Mesothelial cell of epicardium (in vitro differentiated cells): ENCODE results near the gene DCHS1. TPM values are rescaled to one million over a fixed set of nuclear protein-coding genes. Genes with fewer than 3 reads are reported as not detected.

ENCODE experiments used
- DNase-seq, 2 experiments: peaks; one replicate each; pipeline ENCODE4 v3.0.0; 2021; ENCODE audit warnings: low spot score in 2 of 2; ENCODE audit not compliant: unreplicated experiment in 2 of 2
- H3K27ac Mint-ChIP-seq: 2 replicates; pipeline ENCODE4 v1.8.0; 2021; ENCODE audit warnings: mixed read lengths
- H3K27me3 Mint-ChIP-seq: 2 replicates; pipeline ENCODE4 v1.8.0; 2021; ENCODE audit warnings: low read depth, mixed read lengths
- H3K36me3 Mint-ChIP-seq: 2 replicates; pipeline ENCODE4 v1.8.0; 2021; ENCODE audit warnings: mixed read lengths
- H3K4me1 Mint-ChIP-seq: 2 replicates; pipeline ENCODE4 v1.8.0; 2021; ENCODE audit warnings: mixed read lengths
- H3K4me3 Mint-ChIP-seq: 2 replicates; pipeline ENCODE4 v1.8.0; 2021; ENCODE audit warnings: mild to moderate bottlenecking, moderate library complexity, mixed read lengths
- H3K9me3 Mint-ChIP-seq: 2 replicates; pipeline ENCODE4 v1.8.0; 2021; ENCODE audit warnings: mixed read lengths
- CTCF ChIP-seq: fragments of 200-600 bp; sonication (generic); IDR thresholded peaks from one replicate; pipeline ENCODE4 v1.5.0; 2021; ENCODE audit warnings: antibody characterized with exemption; ENCODE audit not compliant: unreplicated experiment
- total RNA-seq: library from RNA; stranded (reverse); gene quantifications from 3 replicates; pipeline ENCODE4 v1.2.1, GENCODE V29; 2021

Gene DCHS1
- total RNA-seq, 1 donor from 2014 or later: 81.2 TPM

- Mint-ChIP-seq H3K27ac (no peak overlapping the region), H3K9me3 (no peaks in the 10 kb centered on the region), H3K4me1 (no peaks in the 10 kb centered on the region), H3K36me3 (peaks cover 2% of the 10 kb centered on the region), H3K4me3 (no peak overlapping the region), H3K27me3 (peaks cover 2% of the 10 kb centered on the region)
- TF ChIP-seq CTCF: no peak
- DNase-seq: no peak
Observed at GRCh38 chr11:6674862-6675261, 19.3 kb upstream of the DCHS1 start.

- Mint-ChIP-seq H3K36me3 (no peaks in the 10 kb centered on the region), H3K4me1 (no peaks in the 10 kb centered on the region), H3K27ac (no peak overlapping the region), H3K27me3 (peaks cover 2% of the 10 kb centered on the region), H3K4me3 (no peak overlapping the region), H3K9me3 (no peaks in the 10 kb centered on the region)
- TF ChIP-seq CTCF: no peak
- no peak for DNase-seq
Observed at GRCh38 chr11:6674219-6674597, 18.6 kb upstream of the DCHS1 start.

- Mint-ChIP-seq H3K27me3 (peaks cover 2% of the 10 kb centered on the region), H3K27ac (no peak overlapping the region), H3K9me3 (no peaks in the 10 kb centered on the region), H3K4me3 (no peak overlapping the region), H3K4me1 (no peaks in the 10 kb centered on the region), H3K36me3 (no peaks in the 10 kb centered on the region)
- no peak for DNase-seq
- no peak for TF ChIP-seq CTCF
Observed at GRCh38 chr11:6673523-6674218, 18.1 kb upstream of the DCHS1 start.

- Mint-ChIP-seq H3K27ac (no peak overlapping the region), H3K4me3 (no peak overlapping the region)
Observed at GRCh38 chr11:6671991-6672390, 16.4 kb upstream of the DCHS1 start.

GRCh38 chr11:6670202-6670830, 14.7 kb upstream of the DCHS1 start:
- no peak overlapping the region for H3K27ac Mint-ChIP-seq
- peaks cover 16% of the 10 kb centered on the region for H3K27me3 Mint-ChIP-seq
- TF ChIP-seq CTCF: no peak
- H3K4me3 Mint-ChIP-seq: no peak overlapping the region
- H3K36me3 Mint-ChIP-seq: no peaks in the 10 kb centered on the region
- peaks cover 5% of the 10 kb centered on the region for H3K9me3 Mint-ChIP-seq
- DNase-seq: no peak
- H3K4me1 Mint-ChIP-seq: no peaks in the 10 kb centered on the region

More at GRCh38 chr11:6671991-6672390, 16.4 kb upstream of the DCHS1 start:
- no peak for TF ChIP-seq CTCF
- no peak for DNase-seq
- peaks cover 4% of the 10 kb centered on the region for H3K27me3 Mint-ChIP-seq
- no peaks in the 10 kb centered on the region for H3K36me3 Mint-ChIP-seq
- H3K4me1 Mint-ChIP-seq: no peaks in the 10 kb centered on the region
- peaks cover 2% of the 10 kb centered on the region for H3K9me3 Mint-ChIP-seq
